GM18867 (cell line): ENCODE data around the gene ANKRD45.
"Not testable (repeated sequence)": the region's sequence is repeated elsewhere in the genome, so short reads cannot be mapped to it uniquely, and the experiment has no call there.

Experiments
- ATAC-seq: cut with Tn5 transposase; IDR thresholded peaks from one replicate; pipeline ENCODE4 v1.9.1; 2021; ENCODE audit warnings: mild to moderate bottlenecking, moderate library complexity; ENCODE audit not compliant: unreplicated experiment

Gene ANKRD45, protein sequence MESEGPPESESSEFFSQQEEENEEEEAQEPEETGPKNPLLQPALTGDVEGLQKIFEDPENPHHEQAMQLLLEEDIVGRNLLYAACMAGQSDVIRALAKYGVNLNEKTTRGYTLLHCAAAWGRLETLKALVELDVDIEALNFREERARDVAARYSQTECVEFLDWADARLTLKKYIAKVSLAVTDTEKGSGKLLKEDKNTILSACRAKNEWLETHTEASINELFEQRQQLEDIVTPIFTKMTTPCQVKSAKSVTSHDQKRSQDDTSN

GRCh38 chr1:173669491-173669941, at the start of gene ANKRD45:
Gene ANKRD45, minus strand, starts transcription at chr1:173669851. Its CDS starts 10,433 bp downstream, at chr1:173659418.
- no peak for ATAC-seq

GRCh38 chr1:173717238-173717637, 47.6 kb upstream of the ANKRD45 start:
- ATAC-seq, result no peak

GRCh38 chr1:173715538-173715844, 45.8 kb upstream of the ANKRD45 start:
- no peak for ATAC-seq

DNA sequence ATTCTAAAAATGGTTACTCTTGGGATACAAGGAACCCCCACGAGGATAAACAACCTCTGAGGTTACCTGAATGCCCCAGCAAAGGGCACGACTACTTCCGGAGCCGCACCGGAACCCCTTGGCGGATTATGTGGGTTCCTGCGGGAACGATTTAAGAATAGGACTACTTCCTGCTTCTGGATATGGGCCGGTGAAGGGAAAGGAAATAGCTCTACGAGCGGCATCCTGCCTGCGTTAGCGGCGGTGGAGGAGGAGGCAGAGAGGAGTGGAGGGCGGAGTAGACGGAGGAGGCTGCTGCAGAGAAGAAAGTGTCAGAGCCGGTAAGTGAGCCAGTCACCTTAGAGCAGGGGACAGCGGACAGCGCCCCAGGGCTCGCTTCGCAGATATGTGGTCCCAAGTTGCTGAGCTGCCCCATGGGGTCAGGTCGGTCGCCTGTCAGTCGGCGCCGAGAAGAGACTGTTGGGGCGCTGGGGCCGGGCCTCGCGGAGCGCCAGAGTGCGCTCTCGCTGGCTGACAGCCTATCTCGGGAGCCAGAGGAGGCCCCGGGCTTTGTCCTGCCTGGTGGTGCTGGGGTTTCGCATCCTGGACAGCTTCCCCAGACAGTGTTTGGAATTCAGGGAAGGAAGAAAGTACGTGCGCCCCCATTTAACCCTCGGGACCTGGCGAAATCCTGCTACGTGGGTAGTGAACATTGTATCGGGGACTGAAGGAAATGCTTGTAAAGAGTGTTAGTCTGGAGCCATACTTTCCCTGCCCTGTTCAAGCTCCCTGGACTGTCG, 45.3 kb upstream of the ANKRD45 start, which contains the start of gene KLHL20:
Gene KLHL20, plus strand, starts transcription at position 223 of the 779 bp plus-strand sequence. CDS start 1,063 bp downstream, outside the sequence.
- peak; percentile 95 for ATAC-seq

DNA sequence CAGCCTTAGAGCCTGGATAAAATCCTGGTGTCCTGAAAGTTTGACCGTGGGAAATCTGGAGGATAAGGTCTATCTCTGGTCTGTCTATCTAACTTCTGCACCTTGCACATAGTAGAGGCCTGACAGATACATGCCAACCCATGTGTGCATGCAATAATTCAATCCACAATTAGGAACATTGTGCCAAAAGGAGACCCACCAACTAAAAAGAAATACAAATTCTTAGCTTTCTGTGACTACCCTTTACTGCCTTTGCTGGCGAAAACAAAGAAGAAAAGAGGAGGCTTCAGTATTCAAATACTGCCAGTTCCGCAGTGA, 44.7 kb upstream of the ANKRD45 start:
- no peak for ATAC-seq

DNA sequence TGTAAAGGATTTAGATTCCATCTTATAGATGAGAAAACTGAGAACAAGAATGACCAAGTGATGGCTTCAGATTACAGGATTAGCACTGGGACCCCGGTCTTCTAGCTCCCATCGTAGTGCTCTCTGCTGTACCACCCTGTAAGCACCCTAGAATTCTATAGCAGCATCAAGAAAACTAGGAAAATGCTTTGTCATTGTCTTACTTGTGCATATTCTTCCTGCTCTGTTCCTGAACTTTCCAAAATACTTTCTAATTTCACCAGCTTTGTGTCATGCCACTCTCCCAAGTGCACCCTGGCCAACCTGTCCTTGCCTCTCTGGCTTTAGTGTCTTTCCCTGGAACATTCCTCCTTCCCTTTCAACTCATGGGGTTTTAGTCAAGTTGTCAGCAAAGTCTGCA, 39.1 kb upstream of the ANKRD45 start:
- ATAC-seq, result no peak

DNA sequence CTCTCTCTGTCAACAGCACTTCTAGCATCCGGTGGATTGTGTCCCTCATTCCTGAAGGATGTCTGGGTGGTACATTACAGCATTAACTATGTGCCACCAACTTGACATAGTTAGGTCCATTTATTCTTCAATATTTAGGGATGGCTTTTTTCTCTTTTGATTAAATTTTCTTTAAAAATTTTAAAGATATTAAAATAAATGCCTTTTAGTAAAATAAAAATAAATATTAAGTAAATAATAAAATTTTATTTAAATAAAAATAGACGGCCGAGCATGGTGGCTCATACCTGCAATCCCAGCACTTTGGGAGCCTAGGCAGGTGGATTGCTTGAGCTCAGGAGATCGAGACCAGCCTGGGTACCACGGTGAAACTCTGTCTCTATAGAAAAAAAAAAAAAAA, 35.5 kb upstream of the ANKRD45 start:
- no peak for ATAC-seq

- no peak for ATAC-seq
Measured at GRCh38 chr1:173702736-173703135, 33.1 kb upstream of the ANKRD45 start.

- not testable (repeated sequence) for ATAC-seq
Measured at GRCh38 chr1:173701299-173701698, 31.6 kb upstream of the ANKRD45 start.

DNA sequence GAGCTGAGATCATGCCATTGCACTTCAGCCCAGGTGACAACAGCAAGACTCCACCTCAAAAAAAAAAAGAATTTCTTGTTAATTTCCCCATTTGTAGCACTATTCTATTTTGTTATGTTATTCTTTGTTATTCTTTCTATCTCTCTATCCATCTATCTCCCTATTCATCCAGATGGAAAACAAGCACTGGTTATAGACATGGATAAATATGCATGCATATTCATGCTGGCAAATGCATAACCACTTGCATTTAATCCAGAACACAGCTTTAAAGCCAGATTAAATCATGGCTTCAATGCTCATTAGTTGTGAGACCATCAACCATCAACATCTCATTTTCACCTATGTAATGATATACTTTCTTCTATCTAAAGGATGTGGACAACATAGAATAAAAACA, 23.6 kb upstream of the ANKRD45 start:
- no peak for ATAC-seq

- ATAC-seq, result no peak
Measured at GRCh38 chr1:173688300-173688699, 18.6 kb upstream of the ANKRD45 start.

- ATAC-seq, result not testable (repeated sequence)
Measured at GRCh38 chr1:173685121-173685520, 15.5 kb upstream of the ANKRD45 start.

GRCh38 chr1:173683838-173684237, 14.2 kb upstream of the ANKRD45 start:
- ATAC-seq, result not testable (repeated sequence)

- ATAC-seq, result no peak
Measured at GRCh38 chr1:173682184-173682583, 12.5 kb upstream of the ANKRD45 start.

DNA sequence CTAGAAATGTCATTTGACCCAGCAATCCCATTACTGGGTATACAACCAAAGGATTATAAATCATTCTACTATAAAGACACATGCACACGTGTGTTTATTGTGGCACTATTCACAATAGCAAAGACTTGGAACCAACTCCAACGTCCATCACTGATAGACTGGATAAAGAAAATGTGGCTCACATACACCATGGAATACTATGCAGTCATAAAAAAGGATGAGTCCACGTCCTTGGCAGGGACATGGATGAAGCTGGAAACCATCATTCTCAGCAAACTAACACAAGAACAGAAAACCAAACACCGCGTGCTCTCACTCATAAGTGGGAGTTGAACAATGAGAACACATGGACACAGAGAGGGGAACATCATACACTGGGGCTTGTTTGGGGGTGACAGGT, 10.5 kb upstream of the ANKRD45 start:
- not testable (repeated sequence) for ATAC-seq

GRCh38 chr1:173674496-173674895, 4.8 kb upstream of the ANKRD45 start:
- ATAC-seq, result not testable (repeated sequence)

DNA sequence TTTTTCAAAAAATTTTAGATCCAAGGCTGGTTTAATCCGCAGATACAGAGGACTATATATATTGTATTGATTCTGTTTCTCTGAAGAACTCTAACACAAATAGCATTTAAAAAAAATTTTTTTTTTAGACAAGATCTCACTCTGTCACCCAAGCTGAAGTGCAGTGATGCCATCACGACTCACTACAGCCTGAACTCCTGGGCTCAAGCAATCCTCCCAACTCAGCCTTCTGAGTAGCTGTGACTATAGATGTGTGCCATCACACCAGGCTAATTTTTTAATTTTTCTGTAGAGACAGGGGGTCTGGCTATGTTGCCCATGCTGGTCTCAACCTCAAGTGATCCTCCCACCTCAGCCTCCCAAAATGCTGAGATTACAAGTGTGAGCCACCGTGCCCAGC, 3.0 kb downstream of the ANKRD45 start:
- ATAC-seq, result no peak

DNA sequence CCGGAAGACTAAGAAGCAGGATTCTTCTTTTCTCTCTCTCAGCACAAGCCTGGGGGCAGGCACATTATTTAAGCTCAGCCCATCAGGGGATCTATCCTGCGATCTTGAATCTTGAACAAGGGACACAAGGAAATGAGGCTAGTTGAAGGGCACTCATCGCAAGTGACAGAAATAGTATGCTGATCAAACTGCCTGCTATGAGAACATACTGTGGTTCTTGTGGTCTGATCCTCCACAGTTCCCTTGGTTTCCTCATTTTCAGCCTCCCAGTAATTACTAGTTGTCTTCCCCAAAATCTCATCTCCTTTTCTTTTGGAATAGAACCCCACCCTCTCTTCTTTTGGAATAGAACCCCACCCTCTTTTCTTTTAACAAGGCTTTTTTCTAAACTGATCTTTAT, 6.5 kb downstream of the ANKRD45 start:
- ATAC-seq, result no peak

GRCh38 chr1:173661763-173662162, 7.9 kb downstream of the ANKRD45 start:
- no peak for ATAC-seq

DNA sequence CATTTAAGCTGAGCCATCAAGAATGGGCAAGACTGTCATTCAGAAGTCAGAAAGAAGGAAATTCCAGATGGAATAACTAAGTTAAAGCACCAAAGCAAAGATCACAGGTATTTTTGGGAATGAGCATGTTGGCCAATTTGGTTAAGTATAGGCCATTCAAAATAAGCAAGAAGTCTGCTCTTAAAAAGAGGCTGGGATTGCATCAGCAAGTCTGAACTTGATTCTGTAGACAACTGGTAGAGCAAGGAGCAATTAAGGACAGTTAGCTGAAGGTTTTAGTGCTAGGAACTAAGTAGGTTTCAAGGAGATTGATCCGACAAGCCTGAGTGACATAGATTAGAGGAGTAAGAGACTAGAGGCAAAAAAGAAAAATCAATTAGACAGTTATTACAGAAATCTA, 8.4 kb downstream of the ANKRD45 start:
- no peak for ATAC-seq

DNA sequence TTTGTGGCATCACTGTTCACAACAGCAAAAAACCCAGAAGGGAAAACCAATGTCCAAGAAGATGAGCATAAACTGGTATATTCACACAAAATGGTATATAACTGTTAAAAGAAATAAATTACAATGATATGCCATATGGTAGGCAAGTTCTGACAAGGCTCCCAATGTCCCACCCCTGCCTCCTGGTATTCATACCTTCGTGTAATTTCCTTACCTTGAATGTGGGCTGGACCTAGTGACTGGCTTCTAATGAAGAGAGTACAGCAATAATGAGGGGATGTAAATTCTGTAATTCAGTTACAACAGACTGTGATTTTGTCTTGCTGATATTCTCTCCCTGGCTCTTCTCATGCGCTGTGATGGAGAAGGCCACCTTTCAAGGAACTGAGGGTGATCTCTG, 9.3 kb downstream of the ANKRD45 start:
- ATAC-seq, result no peak

GRCh38 chr1:173648880-173649605, 20.6 kb downstream of the ANKRD45 start:
- ATAC-seq, result no peak
